Measurements from ENCODE around the gene DYNC1LI1.
"Not testable (repeated sequence)": the region's sequence is repeated elsewhere in the genome, so short reads cannot be mapped to it uniquely, and the experiment has no call there.

Gene DYNC1LI1

DNA sequence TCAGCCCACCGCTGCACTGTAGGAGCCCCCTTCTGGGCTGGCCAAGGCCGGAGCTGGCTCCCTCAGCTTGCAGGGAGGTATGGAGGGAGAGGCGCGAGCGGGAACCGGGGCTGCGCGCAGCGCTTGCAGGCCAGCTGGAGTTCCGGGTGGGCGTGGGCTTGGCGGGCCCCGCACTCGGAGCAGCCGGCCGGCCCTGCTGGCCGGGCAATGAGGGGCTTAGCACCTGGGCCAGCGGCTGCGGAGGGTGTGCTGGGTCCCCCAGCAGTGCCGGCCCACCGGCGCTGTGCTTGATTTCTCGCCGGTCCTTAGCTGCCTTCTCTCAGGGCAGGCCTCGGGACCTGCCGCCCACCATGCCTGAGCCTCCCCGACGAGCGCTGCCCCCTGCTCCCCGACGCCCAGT is 8.0 kb upstream of the DYNC1LI1 start:
- not testable (repeated sequence) for DNase-seq

DNA sequence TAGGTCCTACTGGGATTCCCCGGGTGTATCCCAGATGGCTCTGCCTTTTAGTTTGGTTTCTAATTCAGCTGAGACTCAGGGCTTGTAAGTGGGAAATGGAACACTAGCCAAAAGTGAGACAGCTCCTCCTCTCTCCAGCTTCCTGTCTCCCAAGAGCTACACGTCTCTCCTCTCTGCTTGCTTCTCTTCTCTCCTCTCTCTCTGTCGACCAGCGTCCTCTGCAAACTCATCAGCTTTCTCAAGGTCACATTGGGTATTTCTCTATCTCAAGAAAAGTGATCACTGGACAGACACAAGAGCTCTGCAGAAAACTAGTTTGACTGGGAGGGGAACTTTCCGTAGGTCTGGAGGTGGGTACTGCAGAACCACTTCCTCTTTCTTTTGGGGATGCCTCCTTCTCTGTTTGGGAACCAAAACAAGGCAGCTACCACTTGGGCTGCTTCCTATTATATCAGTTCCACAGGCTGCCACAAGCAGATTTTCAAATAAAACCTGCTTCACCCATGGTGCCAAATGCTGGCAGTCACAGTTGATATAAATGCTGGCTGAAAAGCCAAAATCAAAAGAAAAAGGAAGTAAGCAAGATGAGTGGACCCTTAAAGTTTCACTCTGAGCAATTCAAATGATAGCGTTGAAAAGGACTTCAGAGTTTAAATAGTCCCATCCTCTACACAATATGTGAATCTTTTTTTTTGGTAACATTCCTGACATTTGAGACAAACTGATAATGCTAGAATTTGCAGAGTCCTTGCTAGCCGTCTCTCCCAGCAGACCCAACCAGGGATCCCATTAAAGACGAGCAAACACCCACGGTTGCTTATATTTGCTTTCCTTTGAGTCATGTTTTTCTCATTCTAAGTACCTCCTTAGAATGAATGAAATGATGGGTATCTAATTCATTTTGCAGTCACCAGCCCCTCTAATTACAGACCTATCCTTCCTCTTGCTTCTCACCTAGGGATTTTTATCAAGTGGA is 7.2 kb upstream of the DYNC1LI1 start:
- DNase-seq = no peak

- no peak for DNase-seq
Observed at GRCh38 chr3:32577174-32577573, 6.5 kb upstream of the DYNC1LI1 start.

DNA sequence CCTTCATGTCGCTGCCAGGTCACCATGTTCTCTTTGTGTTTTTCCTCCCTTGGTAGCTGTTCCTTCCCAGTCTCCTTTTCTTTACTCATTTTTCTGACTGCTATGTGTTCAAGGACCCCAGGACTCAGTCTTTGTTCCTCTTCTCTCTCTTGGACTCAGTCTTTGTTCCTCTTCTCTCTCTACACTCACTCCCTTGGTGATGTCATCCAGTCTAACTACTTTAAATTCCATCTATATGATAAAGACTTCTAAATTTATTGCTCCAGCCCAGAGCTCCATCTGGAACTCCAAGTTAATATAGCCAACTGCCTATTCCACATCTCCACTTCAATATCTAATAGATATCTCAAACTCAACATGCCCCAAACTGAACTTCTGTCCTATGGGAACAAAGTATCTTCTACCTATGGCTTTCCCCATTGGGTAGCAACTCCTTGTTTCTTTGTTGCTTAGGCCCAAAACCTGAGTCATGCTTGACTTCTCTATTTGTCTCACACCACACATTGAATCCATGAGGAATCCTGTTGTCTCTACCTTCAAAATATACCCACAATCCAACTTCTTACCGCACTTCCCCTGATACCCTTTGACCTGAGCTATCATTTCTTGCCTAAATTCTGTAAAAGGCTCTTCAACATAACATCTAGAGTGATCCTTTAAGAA is 4.9 kb upstream of the DYNC1LI1 start:
- no peak for DNase-seq

GRCh38 chr3:32571192-32571485 is 481 bp upstream of the DYNC1LI1 start:
- no peak for DNase-seq

- DNase-seq = peak; percentile 26
Observed at GRCh38 chr3:32569540-32570420, 878 bp downstream of the DYNC1LI1 start.

DNA sequence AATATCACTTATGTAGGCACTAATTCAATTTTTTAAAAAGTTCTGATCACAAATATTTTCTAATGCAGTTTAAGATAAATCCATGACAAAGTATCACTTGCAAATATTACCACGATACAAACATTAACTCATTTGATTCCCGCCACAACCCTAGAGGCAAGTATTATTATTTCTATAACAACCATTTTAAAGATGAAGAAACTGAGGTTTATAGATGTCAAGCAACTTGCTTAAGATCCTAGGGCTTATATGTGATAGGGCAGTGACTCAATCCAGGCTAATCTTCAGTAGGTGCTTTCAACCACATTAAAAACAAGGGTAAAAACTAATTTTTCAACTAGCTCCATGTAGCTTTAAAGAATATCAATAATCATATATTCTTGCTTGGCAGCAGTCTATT is 1.7 kb downstream of the DYNC1LI1 start:
- no peak for DNase-seq

DNA sequence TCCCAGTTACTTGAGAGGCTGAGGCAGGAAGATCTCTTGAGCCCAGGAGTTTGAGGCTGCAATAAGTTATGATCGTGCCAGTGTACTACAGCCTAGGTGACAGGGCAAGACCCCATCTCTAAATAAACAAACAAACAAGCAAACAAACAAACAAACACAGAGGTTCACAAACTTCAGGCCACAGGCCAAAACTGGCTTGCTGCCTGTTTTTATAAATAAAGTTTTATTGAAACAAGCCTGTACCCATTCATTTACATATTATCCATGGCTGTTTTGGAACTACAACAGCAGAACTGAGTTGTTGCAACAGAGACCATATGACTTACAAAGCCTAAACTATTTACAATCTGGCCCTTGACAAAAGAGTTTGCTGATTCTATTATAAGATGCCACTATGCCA is 6.5 kb downstream of the DYNC1LI1 start:
- no peak for DNase-seq

DNA sequence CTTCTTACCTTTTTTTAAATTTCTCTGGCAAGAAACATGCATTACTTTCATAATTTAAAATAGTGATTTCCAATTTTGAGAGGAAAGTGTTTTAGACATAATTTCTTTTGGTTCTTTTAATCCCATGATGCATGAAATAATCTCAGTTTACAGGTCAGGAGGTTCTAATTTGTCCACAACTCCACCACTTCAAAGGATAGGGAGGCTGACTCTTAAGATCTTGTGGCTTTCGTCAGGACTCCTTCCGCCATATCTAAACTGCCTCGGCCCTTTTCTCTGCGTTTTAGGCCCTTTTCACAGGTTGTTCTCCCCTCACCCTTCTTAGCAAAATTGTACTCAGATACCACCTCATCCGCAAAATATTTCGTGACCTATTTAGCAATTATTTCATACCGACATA is 8.0 kb downstream of the DYNC1LI1 start:
- no peak for DNase-seq

DNA sequence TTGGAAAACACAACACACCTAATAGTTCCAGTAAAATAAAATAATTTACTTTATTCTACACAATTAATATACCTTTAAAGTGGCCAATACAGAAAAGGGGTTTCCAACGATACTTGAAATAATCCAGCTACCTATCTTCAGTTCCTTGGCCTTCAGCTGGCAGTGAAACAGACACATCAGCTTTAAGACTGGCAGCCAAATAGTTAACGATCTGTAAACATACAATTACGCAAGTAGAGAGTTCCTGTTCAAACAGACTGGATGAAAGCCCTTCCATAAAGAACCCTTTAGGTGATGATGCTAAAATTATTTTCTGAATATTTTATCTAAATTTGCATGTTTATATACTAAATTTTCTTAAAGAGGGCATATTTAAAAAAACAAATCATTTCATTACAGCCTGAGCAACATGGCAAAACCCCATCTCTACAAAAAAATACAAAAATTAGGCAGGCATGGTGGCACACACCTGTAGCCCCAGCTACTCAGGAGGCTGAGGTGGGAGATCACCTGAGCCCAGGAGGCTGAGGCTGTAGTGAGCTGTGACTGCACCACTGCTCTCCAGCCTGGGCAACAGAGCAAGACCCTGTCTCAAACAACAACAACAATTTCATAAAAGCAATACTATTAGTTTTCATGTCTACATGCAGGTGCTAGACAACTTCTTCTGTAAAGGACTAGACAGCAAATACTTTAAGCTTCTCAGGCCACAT is 12.9 kb downstream of the DYNC1LI1 start:
- no peak for DNase-seq

DNA sequence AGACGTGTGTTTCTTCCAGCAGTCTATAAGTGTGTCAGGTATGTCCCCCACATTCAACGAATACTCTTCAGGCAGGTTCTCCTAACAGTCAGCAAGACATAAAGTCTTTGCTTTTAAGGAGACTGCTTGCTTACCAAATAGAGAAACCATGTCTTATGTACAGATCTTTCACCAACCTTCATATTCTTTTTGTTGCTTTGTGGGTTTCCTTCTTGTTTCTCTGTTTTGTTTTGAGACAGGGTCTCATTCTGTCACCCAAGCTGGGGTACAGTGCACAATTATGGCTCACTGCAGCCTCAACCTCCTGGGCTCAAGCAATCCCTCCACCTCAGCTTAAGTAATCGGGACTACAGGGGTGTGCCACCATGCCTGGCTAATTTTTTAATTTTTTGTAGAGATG is 14.3 kb downstream of the DYNC1LI1 start:
- no peak for DNase-seq

- no peak for DNase-seq
Observed at GRCh38 chr3:32553973-32554372, 16.7 kb downstream of the DYNC1LI1 start.

GRCh38 chr3:32553459-32553858 is 17.2 kb downstream of the DYNC1LI1 start:
- no peak for DNase-seq

DNA sequence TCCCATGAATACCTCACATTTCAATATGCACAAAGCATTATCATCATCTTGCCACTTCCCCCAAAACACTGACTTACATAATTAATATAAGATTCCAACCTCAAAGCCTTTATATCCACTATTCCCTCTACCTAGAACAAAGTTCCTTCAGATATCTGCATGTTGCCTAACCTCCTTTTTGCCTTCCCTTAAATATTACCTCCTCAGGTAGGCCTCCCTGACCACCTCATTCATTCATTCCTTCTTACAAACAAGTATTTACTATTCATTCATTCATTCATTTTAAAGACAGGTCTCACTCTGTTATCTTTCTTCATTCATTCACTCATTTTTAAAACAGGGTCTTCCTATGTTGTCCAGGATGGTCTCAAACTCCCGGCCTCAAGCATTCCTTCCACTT is 18.6 kb downstream of the DYNC1LI1 start:
- no peak for DNase-seq

GRCh38 chr3:32551496-32551895 is 19.2 kb downstream of the DYNC1LI1 start:
- DNase-seq = no peak

DNA sequence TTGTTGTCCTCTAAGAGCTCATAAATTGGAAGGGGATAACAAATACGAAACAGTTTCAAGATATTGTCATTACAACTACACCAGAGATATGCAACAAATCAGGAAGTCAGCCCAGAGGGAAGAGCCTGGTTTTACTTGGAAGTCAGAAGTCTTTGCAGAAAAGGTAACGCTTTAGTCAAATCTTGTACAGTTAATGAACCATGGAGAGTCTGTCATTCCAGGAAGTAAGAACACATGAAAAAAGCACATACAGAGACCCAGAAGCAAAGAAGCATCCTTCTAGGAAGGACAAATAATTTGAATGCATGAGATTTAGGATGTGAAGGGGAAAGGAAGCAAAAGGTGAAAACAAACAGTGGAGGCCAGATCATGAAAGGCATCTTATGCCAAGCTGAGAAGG is 19.6 kb downstream of the DYNC1LI1 start:
- no peak for DNase-seq

GRCh38 chr3:32545305-32545704 is 25.4 kb downstream of the DYNC1LI1 start:
- DNase-seq = no peak

- no peak for DNase-seq
Observed at GRCh38 chr3:32544894-32545293, 25.8 kb downstream of the DYNC1LI1 start.

DNA sequence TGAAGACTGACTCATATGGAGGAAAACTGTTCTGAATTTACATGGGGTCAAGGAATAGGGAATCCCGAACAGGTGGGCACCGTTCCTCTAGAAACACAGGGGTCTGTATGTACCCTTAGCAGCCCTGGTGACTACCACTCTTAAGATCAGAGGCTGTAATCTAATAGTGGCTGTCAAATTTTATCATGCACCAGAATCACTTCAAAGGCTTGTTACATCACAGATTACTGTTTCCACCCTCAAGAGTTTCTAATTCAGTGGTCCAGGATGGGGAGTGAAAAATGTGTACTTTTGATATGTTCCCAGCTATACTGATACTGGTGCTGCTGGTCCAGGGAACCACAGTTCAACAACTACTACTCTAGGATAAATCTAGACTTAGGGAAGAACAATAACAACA is 27.9 kb downstream of the DYNC1LI1 start:
- DNase-seq = no peak

GRCh38 chr3:32540899-32541298 is 29.8 kb downstream of the DYNC1LI1 start:
- no peak for DNase-seq

GRCh38 chr3:32532434-32532833 is 38.2 kb downstream of the DYNC1LI1 start:
- DNase-seq = no peak

DNA sequence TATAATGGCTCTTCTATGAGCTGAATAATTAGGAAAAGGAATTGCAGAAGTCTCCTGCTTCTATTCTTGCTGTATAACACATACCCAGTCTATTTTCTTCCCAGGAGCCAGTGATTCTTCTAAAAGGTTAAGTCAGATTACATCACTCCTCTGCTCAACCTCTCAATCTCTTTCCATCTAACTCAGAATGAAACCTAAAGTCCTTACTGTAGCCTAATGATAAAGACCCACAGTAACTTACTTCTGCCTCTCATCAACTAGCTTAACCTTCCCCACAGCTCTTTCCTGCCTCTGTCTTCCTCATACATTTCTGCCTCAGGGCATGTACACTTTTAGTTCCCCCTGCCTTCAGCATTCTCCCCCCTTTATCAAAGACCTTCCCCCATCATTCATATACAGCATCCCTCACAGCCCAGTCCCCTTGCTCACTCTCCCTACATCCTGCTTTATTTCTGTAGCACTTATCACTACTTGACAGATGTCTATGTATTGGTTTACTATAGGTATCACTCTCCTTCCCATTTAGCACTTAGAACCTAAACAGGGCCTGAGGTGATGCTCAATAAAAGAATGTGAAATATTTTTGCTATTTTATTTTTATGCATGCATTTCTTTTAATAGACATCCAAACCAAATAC is 39.5 kb downstream of the DYNC1LI1 start:
- no peak for DNase-seq
